ENCODE data around the gene RSBN1L.

- TF ChIP-seq SUZ12 (IDR thresholded peaks at IDR 0.05) = no peak
- no peak for TF ChIP-seq SP1 (IDR thresholded peaks at IDR 0.05)
- no peak for TF ChIP-seq TARDBP (IDR thresholded peaks at IDR 0.05)
- no peak for TF ChIP-seq BHLHE40 (IDR thresholded peaks at IDR 0.05; ENCODE audit: borderline replicate concordance)
- TF ChIP-seq FOXK2 (IDR thresholded peaks at IDR 0.05) = no peak
- TF ChIP-seq L3MBTL2 (conservative IDR thresholded peaks at IDR 0.05) = no peak
- no peak for TF ChIP-seq ARNT (IDR thresholded peaks at IDR 0.05)
- no peak for TF ChIP-seq PKNOX1 (IDR thresholded peaks at IDR 0.05)
- no peak for TF ChIP-seq FOXA1 (IDR thresholded peaks at IDR 0.05)
- TF ChIP-seq FOXM1 (IDR thresholded peaks at IDR 0.05; ENCODE audit: borderline replicate concordance) = no peak
- TF ChIP-seq ELF4 (IDR thresholded peaks at IDR 0.05) = no peak
- no peak for TF ChIP-seq ZNF384 (IDR thresholded peaks at IDR 0.05)
These were observed 116.0 kb downstream of the RSBN1L start for GRCh38 chr7:77812290-77812685.

All from HEK293T (cell line).